Heart left ventricle (tissue), 16 donors: ENCODE results near the gene SLC22A2. TPM values are rescaled to one million over a fixed set of nuclear protein-coding genes. Genes with fewer than 3 reads are reported as not detected.

ENCODE experiments used
- ATAC-seq, 4 donors: fragments of 200-7000 bp; cut with Tn5 transposase; one replicate each; pipeline ENCODE4 v1.9.1; 2020 to 2022; ENCODE audit warnings: moderate library complexity in 4 of 4, mild to moderate bottlenecking in 3 of 4, moderate number of reproducible peaks in 1 of 4
- DNase-seq, 5 donors: peaks; one replicate each; pipeline ENCODE4 v3.0.0-alpha.2; 2020
- H3K27ac ChIP-seq, 12 donors: fragments of 200-600 bp; sonication (generic) in 4 of 12; one replicate each; pipeline versions ENCODE4 v1.5.0 to v1.8.0; 2016 to 2022; ENCODE audit warnings: mild to moderate bottlenecking in 2 of 12
- H3K27me3 ChIP-seq, 9 donors: fragments of 200-600 bp; sonication (generic) in 2 of 9; one replicate each; pipeline versions ENCODE4 v1.5.1 to v1.8.0; 2016 to 2022; ENCODE audit warnings: mild to moderate bottlenecking in 3 of 9
- H3K36me3 ChIP-seq, 9 donors: fragments of 200-600 bp; sonication (generic) in 2 of 9; one replicate each; pipeline versions ENCODE4 v1.5.0 to v1.8.0; 2018 to 2022; ENCODE audit warnings: mild to moderate bottlenecking in 2 of 9
- H3K4me1 ChIP-seq, 12 donors: fragments of 200-600 bp; sonication (generic) in 4 of 12; one replicate each; pipeline versions ENCODE4 v1.5.0 to v1.8.0; 2016 to 2022; ENCODE audit warnings: mild to moderate bottlenecking in 3 of 12
- H3K4me3 ChIP-seq, 12 donors: fragments of 200-600 bp; sonication (generic) in 4 of 12; one replicate each; pipeline versions ENCODE4 v1.5.0 to v1.8.0; 2017 to 2022; ENCODE audit warnings: mild to moderate bottlenecking in 9 of 12, moderate library complexity in 4 of 12
- H3K9me3 ChIP-seq, 12 donors: fragments of 200-600 bp; sonication (generic) in 4 of 12; one replicate each; pipeline versions ENCODE4 v1.5.0 to v1.8.0; 2016 to 2022; ENCODE audit warnings: mild to moderate bottlenecking in 1 of 12
- POLR2A ChIP-seq, 2 donors: fragments of 450-650 bp; IDR thresholded peaks; one replicate each; pipeline ENCODE4 v1.6.1; 2017; ENCODE audit warnings: antibody characterized with exemption in 2 of 2, mild to moderate bottlenecking in 2 of 2, moderate library complexity in 2 of 2
- WGBS, 4 donors: extraction: QIAGEN DNeasy Blood & Tissue Kit in 2 of 4; methylation state at CpG; one replicate each; pipeline versions ENCODE4 v1.1.5 to v1.1.7; 2013 to 2018; 5-methylcytosine and 5-hydroxymethylcytosine counted together
- intact Hi-C, 10 donors: fragments of 100-400 bp; cut with DNase I; formaldehyde crosslinking; loops; one replicate each; pipeline versions ENCODE4 v1.11.1 to v1.14.2; 2022
- polyA plus RNA-seq, 2 donors: library from polyadenylated mRNA; stranded (reverse); fragments of 200-250 nt; gene quantifications; one replicate each; pipeline ENCODE4 v1.2.3, GENCODE V29; 2013
- total RNA-seq, 9 donors: library from RNA; depleted of rRNA in 2 of 9; stranded (reverse); fragments of >200 nt in 2 of 9; fragmentation: NEBNext Ultra II Directional in 3 of 9; extraction: Animal tissue kit (Norgen Biotek cat#: 25700) in 3 of 9; gene quantifications; one replicate each; pipeline versions ENCODE4 v1.1.0 to v1.2.4, GENCODE V29; 2016 to 2023
- TF ChIP-seq, protein P1 (sequence below), 12 donors: fragments of 200-600 bp; sonication (generic) in 4 of 12; IDR thresholded peaks; one replicate each; pipeline versions ENCODE4 v1.5.0 to v1.8.0; 2018 to 2022; ENCODE audit warnings: antibody characterized with exemption in 12 of 12, mild to moderate bottlenecking in 5 of 12
- donor health status: ischemic (EF 13 %, LVEDD 7.1; RV severe dilation, severe dysfunction).
- donor health status: healthy with polysubstance abuse.
- donor health status: DM: no; HTN: yes; CAD: no.
- donor health status: DM: no; HTN: no; CAD: no.
- donor health status: ischemic (EF 25% LVEDD 6.9; RV normal size, moderate dysfunction).
- donor health status: ischemic (EF 25% LVEDD 5.7; RV mildly dilated, moderate dysfunction).
- donor health status: healthy.
- donor health status: DM: yes; HTN: yes; CAD: no.
- donor health status: ischemic (EF 35%, LVEDD 5.7; RV mildly dilated, moderate dysfunction).
- donor health status: nonischemic (EF 11% LVEDD 7.7; RV severe dilation, severe dysfunction).
- donor health status: DM: yes; HTN: yes; CAD: no.
- donor health status: PGD.
- donor health status: ischemic (EF 29% LVEDD 5.4; RV normal size, mild dysfunction).
- donor health status: nonischemic (EF 23%, LVEDD 6.1; RV moderate dilation, normal function).

Gene SLC22A2
- total and polyA plus RNA-seq, 11 donors = not detected

DNA sequence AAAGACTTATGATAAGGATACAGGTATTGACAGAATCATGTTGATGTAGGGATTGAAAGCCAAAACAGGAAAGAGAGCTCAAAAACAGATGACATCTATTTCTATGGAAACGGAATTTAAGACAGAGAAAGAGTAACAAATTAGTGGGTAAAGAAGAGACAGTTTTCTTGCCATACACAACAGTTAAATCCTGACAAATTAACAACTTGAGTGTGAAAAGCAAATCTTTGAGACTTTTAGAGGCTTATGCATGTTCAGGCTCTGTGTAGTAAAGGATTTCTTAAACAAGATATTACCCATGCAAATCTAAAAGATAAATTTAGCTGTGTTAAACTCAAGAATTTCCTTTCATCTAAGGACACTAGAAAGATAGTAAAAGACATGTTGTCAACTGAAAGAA, 68.5 kb downstream of the SLC22A2 start:
- DNase-seq = no peak
- intact Hi-C loops = no loop called here
- no peak for ATAC-seq
- H3K27me3 ChIP-seq = no peaks in the 10 kb centered on the region
- no peaks in the 10 kb centered on the region for H3K4me1 ChIP-seq
- H3K36me3 ChIP-seq = no peaks in the 10 kb centered on the region
- peaks cover 0 to 36% (median 28%) of the 10 kb centered on the region in 12 donors for H3K9me3 ChIP-seq
- H3K27ac ChIP-seq = no peak overlapping the region
- TF ChIP-seq POLR2A (IDR thresholded peaks at IDR 0.05) = no peak
- TF ChIP-seq, protein P1, sequence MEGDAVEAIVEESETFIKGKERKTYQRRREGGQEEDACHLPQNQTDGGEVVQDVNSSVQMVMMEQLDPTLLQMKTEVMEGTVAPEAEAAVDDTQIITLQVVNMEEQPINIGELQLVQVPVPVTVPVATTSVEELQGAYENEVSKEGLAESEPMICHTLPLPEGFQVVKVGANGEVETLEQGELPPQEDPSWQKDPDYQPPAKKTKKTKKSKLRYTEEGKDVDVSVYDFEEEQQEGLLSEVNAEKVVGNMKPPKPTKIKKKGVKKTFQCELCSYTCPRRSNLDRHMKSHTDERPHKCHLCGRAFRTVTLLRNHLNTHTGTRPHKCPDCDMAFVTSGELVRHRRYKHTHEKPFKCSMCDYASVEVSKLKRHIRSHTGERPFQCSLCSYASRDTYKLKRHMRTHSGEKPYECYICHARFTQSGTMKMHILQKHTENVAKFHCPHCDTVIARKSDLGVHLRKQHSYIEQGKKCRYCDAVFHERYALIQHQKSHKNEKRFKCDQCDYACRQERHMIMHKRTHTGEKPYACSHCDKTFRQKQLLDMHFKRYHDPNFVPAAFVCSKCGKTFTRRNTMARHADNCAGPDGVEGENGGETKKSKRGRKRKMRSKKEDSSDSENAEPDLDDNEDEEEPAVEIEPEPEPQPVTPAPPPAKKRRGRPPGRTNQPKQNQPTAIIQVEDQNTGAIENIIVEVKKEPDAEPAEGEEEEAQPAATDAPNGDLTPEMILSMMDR (IDR thresholded peaks at IDR 0.05) = no peak
- no peak overlapping the region for H3K4me3 ChIP-seq
- WGBS, 4 donors = 65 to 76% (median 70%) methylated on average over 1 of the region's 1 CpG

DNA sequence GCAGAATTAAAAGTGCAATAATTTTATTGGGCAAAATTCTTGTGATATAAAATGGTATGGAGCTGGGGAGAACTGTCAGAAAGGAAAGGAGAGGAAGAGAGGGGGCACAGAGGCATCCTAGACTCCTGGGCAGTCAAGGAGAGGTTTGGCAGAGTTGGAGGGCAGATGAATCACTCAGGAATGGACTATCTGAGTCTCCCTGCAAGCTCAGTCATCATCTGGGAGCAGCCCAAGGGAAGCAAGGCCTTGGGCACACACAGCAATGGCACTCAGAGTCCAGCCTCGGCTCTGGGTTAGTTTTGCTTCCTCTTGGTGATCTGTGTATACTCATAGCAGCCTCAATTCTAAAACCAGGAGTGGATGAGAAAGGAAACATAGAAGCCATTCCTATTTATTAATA, 69.8 kb downstream of the SLC22A2 start:
- ATAC-seq = no peak
- Histone ChIP-seq H3K4me1 (no peaks in the 10 kb centered on the region), H3K27ac (no peak overlapping the region), H3K27me3 (no peaks in the 10 kb centered on the region), H3K4me3 (no peak overlapping the region), H3K9me3 (peaks cover 0 to 23% (median 17%) of the 10 kb centered on the region in 12 donors), H3K36me3 (no peaks in the 10 kb centered on the region)
- intact Hi-C loops = no loop called here
- no peak for TF ChIP-seq POLR2A (IDR thresholded peaks at IDR 0.05)
- TF ChIP-seq, protein P1 (IDR thresholded peaks at IDR 0.05) = no peak
- no peak for DNase-seq
- 67 to 89% (median 84%) methylated on average over 1 of the region's 1 CpG for WGBS, 4 donors

DNA sequence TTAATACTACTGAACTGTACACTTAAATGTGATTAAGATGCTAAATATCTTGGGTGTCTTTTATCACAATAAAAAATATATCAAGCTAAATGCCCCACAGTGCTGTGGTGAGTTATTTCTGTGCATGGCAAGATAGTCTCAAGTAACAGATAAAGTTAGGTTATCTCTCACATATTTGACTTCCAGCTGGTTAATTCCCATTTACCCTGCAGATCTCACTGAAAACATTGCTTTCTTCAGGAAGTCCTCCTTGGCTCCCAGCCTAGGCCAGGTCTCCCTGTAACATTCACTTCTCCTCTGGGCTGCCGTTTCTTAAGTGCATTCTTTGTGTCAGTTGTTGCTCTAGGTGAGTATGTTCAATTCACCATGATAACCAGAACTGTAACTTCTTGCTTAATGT, 77.9 kb downstream of the SLC22A2 start:
- WGBS, 4 donors = 33 to 45% (median 37%) methylated on average over 1 of the region's 1 CpG
- Histone ChIP-seq H3K36me3 (no peaks in the 10 kb centered on the region), H3K27me3 (peaks cover 0 to 4% (median 0%) of the 10 kb centered on the region in 9 donors), H3K27ac (no peak overlapping the region), H3K4me1 (no peaks in the 10 kb centered on the region), H3K9me3 (peaks cover 0 to 1% (median 0%) of the 10 kb centered on the region in 12 donors), H3K4me3 (no peak overlapping the region)
- intact Hi-C loops = no loop called here
- ATAC-seq = no peak
- TF ChIP-seq, protein P1 (IDR thresholded peaks at IDR 0.05) = no peak
- TF ChIP-seq POLR2A (IDR thresholded peaks at IDR 0.05) = no peak
- DNase-seq = no peak

DNA sequence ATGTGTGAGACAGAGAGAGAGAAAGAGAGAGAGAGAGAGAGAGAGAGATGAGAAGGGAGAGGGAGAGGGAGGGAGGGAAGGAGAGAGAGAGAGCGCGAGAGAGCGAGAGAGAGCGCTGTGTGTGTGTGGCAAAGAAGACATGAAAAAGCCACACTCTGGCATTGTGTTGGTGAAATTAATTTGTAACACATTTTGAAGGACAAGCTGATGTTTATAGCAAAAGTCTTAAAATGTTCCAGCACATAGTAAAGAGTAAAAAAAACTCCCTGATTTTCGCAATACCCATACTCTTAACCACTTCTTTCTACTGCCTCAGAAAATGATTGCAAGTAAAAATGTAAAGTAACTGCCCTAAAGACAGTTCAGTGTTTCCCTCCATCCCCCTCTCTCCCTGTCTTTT, 80.3 kb downstream of the SLC22A2 start:
- DNase-seq (no peak), ATAC-seq (no peak)
- Histone ChIP-seq H3K9me3 (no peaks in the 10 kb centered on the region), H3K36me3 (no peaks in the 10 kb centered on the region), H3K4me3 (no peak overlapping the region), H3K27ac (no peak overlapping the region), H3K4me1 (no peaks in the 10 kb centered on the region), H3K27me3 (peaks cover 0 to 5% (median 0%) of the 10 kb centered on the region in 9 donors)
- TF ChIP-seq, protein P1 (IDR thresholded peaks at IDR 0.05) = no peak
- no peak for TF ChIP-seq POLR2A (IDR thresholded peaks at IDR 0.05)
- WGBS, 4 donors = 82 to 94% (median 92%) methylated on average over 5 of the region's 5 CpGs
- intact Hi-C loops = no loop called here
